GM20000 (cell line): ENCODE data around the gene ADGRG6.

Experiments used
- DNase-seq: peaks from one replicate; pipeline ENCODE4 v3.0.0; 2012; ENCODE audit warnings: low spot score
- CTCF ChIP-seq: IDR thresholded peaks from 2 replicates; pipeline ENCODE4 v1.5.1; 2012; ENCODE audit warnings: mild to moderate bottlenecking, control low read depth; ENCODE audit errors: extremely low read depth, missing control alignments

ADGRG6 gene

GRCh38 chr6:142300302-142300701, 1.5 kb upstream of the ADGRG6 start:
- TF ChIP-seq CTCF, result no peak
- no peak for DNase-seq

- TF ChIP-seq CTCF, result no peak
- no peak for DNase-seq
These were observed 803 bp upstream of the ADGRG6 start for GRCh38 chr6:142300758-142301650.

DNA sequence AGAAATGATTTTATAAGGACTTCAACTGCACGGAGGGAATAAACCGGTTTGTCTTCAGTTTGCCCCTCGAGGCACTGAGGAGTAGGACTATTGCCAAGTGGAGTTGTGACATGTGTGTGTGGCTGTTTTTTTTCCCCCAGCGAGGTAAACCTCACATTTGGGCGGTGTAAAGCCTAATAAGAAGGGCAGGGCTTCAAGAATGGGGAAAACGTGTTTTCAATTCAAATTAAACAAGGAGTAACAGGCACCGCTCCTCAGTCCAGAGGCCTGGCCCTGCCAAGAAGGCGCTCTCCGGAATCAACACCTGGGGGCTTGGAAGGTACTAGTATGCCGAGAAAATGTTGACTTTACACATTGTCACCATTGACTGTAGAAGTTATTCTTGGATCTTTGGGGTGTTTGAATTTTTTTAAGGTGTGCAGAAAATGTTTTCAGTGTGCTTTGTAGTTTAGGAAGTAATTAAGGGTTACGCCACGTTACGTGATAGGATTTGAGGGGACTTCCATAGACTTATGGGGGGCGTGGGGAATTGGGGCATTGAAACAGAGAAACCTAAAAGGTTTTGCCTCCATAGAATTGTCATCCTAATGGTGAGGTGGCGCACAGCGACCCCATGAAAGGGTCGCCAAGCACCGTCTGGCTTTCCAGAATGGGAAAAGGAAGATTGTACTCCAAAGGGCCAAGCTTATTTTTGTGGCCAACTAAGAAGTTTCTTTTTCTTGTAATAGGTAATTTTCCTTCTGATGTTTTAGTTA, 791 bp downstream of the ADGRG6 start:
- no peak for TF ChIP-seq CTCF
- DNase-seq, result no peak

DNA sequence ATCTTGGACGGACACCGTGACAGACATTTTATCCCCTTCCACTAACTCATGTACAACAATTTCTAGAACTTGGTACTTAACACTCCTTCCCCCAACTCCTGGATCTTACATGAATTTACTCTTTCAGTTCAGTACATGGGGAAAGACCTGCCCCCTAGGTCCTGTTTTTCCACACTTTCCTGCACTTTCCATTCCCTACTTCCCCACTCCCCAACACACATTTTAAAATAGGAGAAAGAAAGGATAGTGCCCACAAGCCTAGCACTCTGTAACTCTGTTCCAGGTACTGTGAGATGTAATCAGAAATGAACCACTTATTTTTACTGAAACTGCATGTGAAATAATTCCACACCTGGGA, 1.3 kb downstream of the ADGRG6 start:
- no peak for TF ChIP-seq CTCF
- no peak for DNase-seq

- DNase-seq, result no peak
- TF ChIP-seq CTCF, result no peak
These were observed 2.4 kb downstream of the ADGRG6 start for GRCh38 chr6:142304241-142304640.

- TF ChIP-seq CTCF, result no peak
- no peak for DNase-seq
These were observed 4.9 kb downstream of the ADGRG6 start for GRCh38 chr6:142306736-142307135.
